CD8-positive, alpha-beta memory T cell (primary cell): ENCODE measurements around the gene MAGEL2. TPM values are rescaled to one million over a fixed set of nuclear protein-coding genes. Genes with fewer than 3 reads are reported as not detected.

Experiments
- CTCF ChIA-PET: fragments of 350-600 bp; sonication (Branson Sonifier 250); formaldehyde crosslinking; loops from one replicate; lab custom pipeline; 2021; ENCODE audit warnings: antibody characterized with exemption; lab: Charles Lee
- POLR2A ChIA-PET: fragments of 350-600 bp; sonication (Branson Sonifier 250); formaldehyde crosslinking; loops from one replicate; lab custom pipeline; 2021; ENCODE audit warnings: antibody characterized with exemption; lab: Charles Lee
- DNase-seq, 5 donors: peaks; one replicate each; pipeline versions ENCODE4 v3.0.0 to v3.0.0-alpha.2; 2020 to 2022; ENCODE audit warnings: mixed read lengths in 1 of 5
- H3K27ac ChIP-seq: one replicate; pipeline ENCODE4 v1.7.0; 2013; ENCODE audit warnings: low read depth, mild to moderate bottlenecking, low read length, moderate library complexity
- H3K27me3 ChIP-seq: 2 replicates; pipeline ENCODE4 v1.7.0; 2013; ENCODE audit warnings: low read length, mild to moderate bottlenecking; ENCODE audit not compliant: insufficient read depth, poor library complexity, severe bottlenecking
- H3K36me3 ChIP-seq: 2 replicates; pipeline ENCODE4 v1.7.0; 2013; ENCODE audit warnings: mild to moderate bottlenecking, low read length, moderate library complexity; ENCODE audit not compliant: insufficient read depth
- H3K4me1 ChIP-seq: 2 replicates; pipeline ENCODE4 v1.7.0; 2013; ENCODE audit warnings: mild to moderate bottlenecking, low read length, moderate library complexity; ENCODE audit not compliant: insufficient read depth
- H3K4me3 ChIP-seq: 2 replicates; pipeline ENCODE4 v1.7.0; 2013; ENCODE audit warnings: mild to moderate bottlenecking, low read length
- H3K9me3 ChIP-seq: 2 replicates; pipeline ENCODE4 v1.7.0; 2013; ENCODE audit warnings: mild to moderate bottlenecking, low read length
- H3K27ac Mint-ChIP-seq, 8 donors: one replicate each; pipeline ENCODE4 v1.8.0; 2020 to 2021; ENCODE audit warnings: mixed read lengths in 8 of 8, mild to moderate bottlenecking in 6 of 8, inconsistent platforms in 3 of 8, moderate library complexity in 3 of 8
- H3K27me3 Mint-ChIP-seq, 2 donors: one replicate each; pipeline ENCODE4 v1.8.0; 2020 to 2021; ENCODE audit warnings: mixed read lengths in 2 of 2, mild to moderate bottlenecking in 1 of 2, moderate library complexity in 1 of 2
- H3K36me3 Mint-ChIP-seq, 3 donors: one replicate each; pipeline ENCODE4 v1.8.0; 2020 to 2021; ENCODE audit warnings: mixed read lengths in 3 of 3, inconsistent platforms in 1 of 3, mild to moderate bottlenecking in 1 of 3
- H3K4me1 Mint-ChIP-seq, 3 donors: one replicate each; pipeline ENCODE4 v1.8.0; 2020 to 2021; ENCODE audit warnings: mixed read lengths in 3 of 3, inconsistent platforms in 1 of 3, mild to moderate bottlenecking in 1 of 3
- H3K4me3 Mint-ChIP-seq, 7 donors: one replicate each; pipeline ENCODE4 v1.8.0; 2020 to 2021; ENCODE audit warnings: mixed read lengths in 7 of 7, mild to moderate bottlenecking in 6 of 7, moderate library complexity in 4 of 7, inconsistent platforms in 2 of 7
- H3K9me3 Mint-ChIP-seq, 5 donors: one replicate each; pipeline ENCODE4 v1.8.0; 2020 to 2022; ENCODE audit warnings: mixed read lengths in 5 of 5, mild to moderate bottlenecking in 3 of 5, moderate library complexity in 2 of 5, inconsistent platforms in 1 of 5
- polyA plus RNA-seq: library from polyadenylated mRNA; unstranded; fragments of 300-500 nt; fragmentation: Illumina TruSeq; gene quantifications from one replicate; pipeline ENCODE4 v1.2.3, GENCODE V29; 2021
- total RNA-seq, 2 experiments: library from RNA; stranded (reverse); gene quantifications; one replicate each; pipeline ENCODE4 v1.2.3, GENCODE V29; 2021

The MAGEL2 gene
- total and polyA plus RNA-seq, 3 experiments from 2014 or later = not detected

GRCh38 chr15:23642413-23643044 is 5.1 kb downstream of the MAGEL2 start:
- no peaks in the 10 kb centered on the region for H3K36me3 Mint-ChIP-seq
- H3K4me3 ChIP-seq = no peak overlapping the region
- H3K4me1 Mint-ChIP-seq = no peaks in the 10 kb centered on the region
- ChIA-PET POLR2A (no interaction called here), CTCF (no interaction called here)
- no peaks in the 10 kb centered on the region for H3K36me3 ChIP-seq
- H3K27ac ChIP-seq = no peak overlapping the region
- DNase-seq = peak in 1 of 5 donors; percentile 6
- H3K27ac Mint-ChIP-seq = no peak overlapping the region
- no peaks in the 10 kb centered on the region for H3K9me3 ChIP-seq
- H3K4me3 Mint-ChIP-seq = no peak overlapping the region
- H3K9me3 Mint-ChIP-seq = peaks cover 0 to 5% (median 0%) of the 10 kb centered on the region in 5 donors
- H3K4me1 ChIP-seq = no peaks in the 10 kb centered on the region
- peaks cover 0 to 11% of the 10 kb centered on the region in 2 donors for H3K27me3 Mint-ChIP-seq
- H3K27me3 ChIP-seq = peaks cover 3% of the 10 kb centered on the region

- ChIA-PET CTCF (no interaction called here), POLR2A (no interaction called here)
- H3K4me1 Mint-ChIP-seq = no peaks in the 10 kb centered on the region
- no peak for DNase-seq
- H3K4me3 ChIP-seq = no peak overlapping the region
- H3K4me1 ChIP-seq = no peaks in the 10 kb centered on the region
- H3K27ac ChIP-seq = no peak overlapping the region
- no peaks in the 10 kb centered on the region for H3K9me3 ChIP-seq
- H3K36me3 Mint-ChIP-seq = no peaks in the 10 kb centered on the region
- no peaks in the 10 kb centered on the region for H3K36me3 ChIP-seq
- no peak overlapping the region for H3K27ac Mint-ChIP-seq
- no peak overlapping the region for H3K4me3 Mint-ChIP-seq
- H3K27me3 ChIP-seq = no peaks in the 10 kb centered on the region
- H3K9me3 Mint-ChIP-seq = peaks cover 0 to 6% (median 0%) of the 10 kb centered on the region in 5 donors
- peaks cover 0 to 5% of the 10 kb centered on the region in 2 donors for H3K27me3 Mint-ChIP-seq
These were observed 13.5 kb downstream of the MAGEL2 start for GRCh38 chr15:23634181-23634580.

GRCh38 chr15:23629234-23629805 is 18.3 kb downstream of the MAGEL2 start:
- no peaks in the 10 kb centered on the region for H3K36me3 Mint-ChIP-seq
- H3K4me1 ChIP-seq = no peaks in the 10 kb centered on the region
- no peak overlapping the region for H3K27ac ChIP-seq
- H3K27me3 ChIP-seq = no peaks in the 10 kb centered on the region
- H3K9me3 Mint-ChIP-seq = peaks cover 0 to 9% (median 2%) of the 10 kb centered on the region in 5 donors
- no peak for DNase-seq
- H3K9me3 ChIP-seq = no peaks in the 10 kb centered on the region
- no peaks in the 10 kb centered on the region for H3K36me3 ChIP-seq
- no peak overlapping the region for H3K4me3 Mint-ChIP-seq
- H3K4me3 ChIP-seq = no peak overlapping the region
- peaks cover 6 to 9% of the 10 kb centered on the region in 2 donors for H3K27me3 Mint-ChIP-seq
- H3K27ac Mint-ChIP-seq = no peak overlapping the region
- ChIA-PET CTCF (no interaction called here), POLR2A (no interaction called here)
- no peaks in the 10 kb centered on the region for H3K4me1 Mint-ChIP-seq

- no peak for DNase-seq
- peaks cover 0 to 9% (median 2%) of the 10 kb centered on the region in 5 donors for H3K9me3 Mint-ChIP-seq
- ChIA-PET POLR2A (no interaction called here), CTCF (no interaction called here)
- Histone ChIP-seq H3K27ac (no peak overlapping the region), H3K36me3 (no peaks in the 10 kb centered on the region), H3K4me3 (no peak overlapping the region), H3K9me3 (no peaks in the 10 kb centered on the region), H3K27me3 (no peaks in the 10 kb centered on the region), H3K4me1 (no peaks in the 10 kb centered on the region)
- no peak overlapping the region for H3K27ac Mint-ChIP-seq
- H3K4me1 Mint-ChIP-seq = no peaks in the 10 kb centered on the region
- no peaks in the 10 kb centered on the region for H3K36me3 Mint-ChIP-seq
- H3K4me3 Mint-ChIP-seq = no peak overlapping the region
- H3K27me3 Mint-ChIP-seq = peaks cover 6 to 9% of the 10 kb centered on the region in 2 donors
These were observed 18.9 kb downstream of the MAGEL2 start for GRCh38 chr15:23628612-23629233.

GRCh38 chr15:23616536-23616935 is 31.1 kb downstream of the MAGEL2 start:
- Mint-ChIP-seq H3K36me3 (no peaks in the 10 kb centered on the region), H3K27ac (no peak overlapping the region), H3K4me3 (no peak overlapping the region), H3K27me3 (no peaks in the 10 kb centered on the region), H3K9me3 (peaks cover 0 to 11% (median 7%) of the 10 kb centered on the region in 5 donors), H3K4me1 (no peaks in the 10 kb centered on the region)
- H3K27ac ChIP-seq = no peak overlapping the region
- CTCF ChIA-PET = no interaction called here
- no peaks in the 10 kb centered on the region for H3K9me3 ChIP-seq
- H3K4me3 ChIP-seq = no peak overlapping the region
- H3K4me1 ChIP-seq = no peaks in the 10 kb centered on the region
- POLR2A ChIA-PET = no interaction called here
- H3K36me3 ChIP-seq = no peaks in the 10 kb centered on the region
- no peak for DNase-seq
- H3K27me3 ChIP-seq = no peaks in the 10 kb centered on the region

GRCh38 chr15:23606226-23606625 is 41.4 kb downstream of the MAGEL2 start:
- no peaks in the 10 kb centered on the region for H3K9me3 ChIP-seq
- H3K4me1 ChIP-seq = no peaks in the 10 kb centered on the region
- no peaks in the 10 kb centered on the region for H3K36me3 ChIP-seq
- DNase-seq = no peak
- no peaks in the 10 kb centered on the region for H3K36me3 Mint-ChIP-seq
- no peak overlapping the region for H3K27ac Mint-ChIP-seq
- no peaks in the 10 kb centered on the region for H3K27me3 ChIP-seq
- peaks cover 0 to 7% (median 0%) of the 10 kb centered on the region in 5 donors for H3K9me3 Mint-ChIP-seq
- H3K4me3 ChIP-seq = no peak overlapping the region
- H3K27ac ChIP-seq = no peak overlapping the region
- no peak overlapping the region for H3K4me3 Mint-ChIP-seq
- H3K4me1 Mint-ChIP-seq = no peaks in the 10 kb centered on the region
- ChIA-PET CTCF (no interaction called here), POLR2A (no interaction called here)
- H3K27me3 Mint-ChIP-seq = no peaks in the 10 kb centered on the region

GRCh38 chr15:23602124-23602523 is 45.5 kb downstream of the MAGEL2 start:
- H3K36me3 Mint-ChIP-seq = no peaks in the 10 kb centered on the region
- H3K9me3 Mint-ChIP-seq = peaks cover 0 to 7% (median 0%) of the 10 kb centered on the region in 5 donors
- H3K4me1 Mint-ChIP-seq = no peaks in the 10 kb centered on the region

GRCh38 chr15:23599053-23599452 is 48.6 kb downstream of the MAGEL2 start:
- Mint-ChIP-seq H3K27ac (no peak overlapping the region), H3K4me1 (no peaks in the 10 kb centered on the region), H3K4me3 (no peak overlapping the region), H3K36me3 (no peaks in the 10 kb centered on the region), H3K27me3 (peaks cover 0 to 1% of the 10 kb centered on the region in 2 donors), H3K9me3 (peaks cover 0 to 4% (median 0%) of the 10 kb centered on the region in 5 donors)
- DNase-seq = no peak
- Histone ChIP-seq H3K9me3 (no peaks in the 10 kb centered on the region), H3K4me1 (no peaks in the 10 kb centered on the region), H3K36me3 (no peaks in the 10 kb centered on the region), H3K27me3 (no peaks in the 10 kb centered on the region), H3K4me3 (no peak overlapping the region), H3K27ac (no peak overlapping the region)
- CTCF ChIA-PET = no interaction called here
- POLR2A ChIA-PET = no interaction called here

More at GRCh38 chr15:23602124-23602523, 45.5 kb downstream of the MAGEL2 start:
- Histone ChIP-seq H3K9me3 (no peaks in the 10 kb centered on the region), H3K27me3 (no peaks in the 10 kb centered on the region), H3K36me3 (no peaks in the 10 kb centered on the region), H3K4me1 (no peaks in the 10 kb centered on the region), H3K27ac (no peak overlapping the region), H3K4me3 (no peak overlapping the region)
- Mint-ChIP-seq H3K27me3 (no peaks in the 10 kb centered on the region), H3K27ac (no peak overlapping the region), H3K4me3 (no peak overlapping the region)
- DNase-seq = no peak
- ChIA-PET POLR2A (no interaction called here), CTCF (no interaction called here)
